Adrenal gland (tissue), 19 donors: ENCODE data around the gene AOC1. TPM values are rescaled to one million over a fixed set of nuclear protein-coding genes. Genes with fewer than 3 reads are reported as not detected.
A peak's percentile ranks its signal among the peaks of the same experiment; 100 is the strongest.

ENCODE experiments used
- DNase-seq, 7 donors: peaks; one replicate each; pipeline ENCODE4 v3.0.0-alpha.2; 2019 to 2020
- H3K27ac ChIP-seq, 5 donors: fragments of 200-600 bp; sonication (generic) in 4 of 5; 1 replicate in 3 of 5; 2 replicates in 2 of 5; pipeline versions ENCODE4 v1.5.1 to v1.8.0; 2016 to 2020; ENCODE audit warnings: mild to moderate bottlenecking in 1 of 5
- H3K27me3 ChIP-seq: fragments of 200-600 bp; 2 replicates; pipeline ENCODE4 v1.8.0; 2021
- H3K36me3 ChIP-seq, 2 donors: fragments of 200-600 bp; replicated peaks in 1 of 2; 1 replicate in 1 of 2; 2 replicates in 1 of 2; pipeline versions ENCODE4 v1.5.1 to v1.8.0; 2018 to 2022
- H3K4me1 ChIP-seq, 2 donors: fragments of 200-600 bp; replicated peaks in 1 of 2; 1 replicate in 1 of 2; 2 replicates in 1 of 2; pipeline versions ENCODE4 v1.5.1 to v1.8.0; 2018 to 2021
- H3K4me3 ChIP-seq, 4 donors: fragments of 200-600 bp; sonication (generic) in 3 of 4; one replicate each; pipeline ENCODE4 v1.5.1; 2016 to 2018
- H3K9me3 ChIP-seq, 3 donors: fragments of 200-600 bp; sonication (generic) in 1 of 3; replicated peaks in 1 of 3; 1 replicate in 2 of 3; 2 replicates in 1 of 3; pipeline versions ENCODE4 v1.5.1 to v1.8.0; 2016 to 2021
- POLR2A ChIP-seq, 2 donors: fragments of 450-650 bp; IDR thresholded peaks; one replicate each; pipeline ENCODE4 v1.6.1; 2017; ENCODE audit warnings: antibody characterized with exemption in 2 of 2, mild to moderate bottlenecking in 2 of 2, moderate library complexity in 1 of 2
- WGBS, 4 donors: extraction: QIAGEN DNeasy Blood & Tissue Kit in 2 of 4; methylation state at CpG; one replicate each; pipeline versions ENCODE4 v1.1.5 to v1.1.7; 2013 to 2017; 5-methylcytosine and 5-hydroxymethylcytosine counted together
- intact Hi-C, 2 donors: fragments of 100-400 bp; cut with DNase I; formaldehyde crosslinking; loops; one replicate each; pipeline versions ENCODE4 v1.14.1 to v1.15.0; 2022 to 2023
- long read RNA-seq, 10 donors: library from polyadenylated mRNA in 3 of 10; unstranded in 2 of 10; stranded (forward) in 1 of 10; transcript quantifications; one replicate each; pipeline ENCODE4 v2.0.0 and lab custom pipeline, GENCODE V29; 2021 to 2026
- polyA plus RNA-seq, 3 donors: library from polyadenylated mRNA; stranded (reverse); fragments of 200-250 nt in 2 of 3; fragments of 350-450 nt in 1 of 3; fragmentation: Illumina TruSeq in 1 of 3; extraction: RNeasy Lipid Tissue Mini Kit (QIAGEN cat#74804) in 1 of 3; gene quantifications; one replicate each; pipeline ENCODE4 v1.2.3, GENCODE V29; 2013 to 2014
- total RNA-seq, 9 donors: library from RNA; depleted of rRNA in 4 of 9; stranded (reverse); fragments of >200 nt in 4 of 9; fragments of 120-200 nt in 1 of 9; fragmentation: NEBNext Ultra II Directional in 1 of 9; extraction: Animal tissue kit (Norgen Biotek cat#: 25700) in 1 of 9; gene quantifications; one replicate each; pipeline versions ENCODE4 v1.1.0 to v1.2.4, GENCODE V29; 2013 to 2023
- TF ChIP-seq, protein P1 (sequence below), 6 experiments: fragments of 450-650 bp in 4 of 6; fragments of 200-600 bp in 2 of 6; sonication (generic) in 1 of 6; IDR thresholded peaks; 1 replicate in 5 of 6; 2 replicates in 1 of 6; pipeline versions ENCODE4 v1.5.1 to v1.8.0; 2016 to 2021; ENCODE audit warnings: antibody characterized with exemption in 6 of 6, mild to moderate bottlenecking in 2 of 6, moderate library complexity in 1 of 6
- donor health status: healthy with polysubstance abuse.
- donor health status: Bipolar disorder and iron deficiency.
- donor health status: DM: yes; HTN: yes; CAD: no.
- donor health status: DM: no; HTN: no; CAD: no.
- donor health status: DM: no; HTN: no; CAD: no.
- donor health status: DM: yes; HTN: yes; CAD: no.

Gene AOC1, protein sequence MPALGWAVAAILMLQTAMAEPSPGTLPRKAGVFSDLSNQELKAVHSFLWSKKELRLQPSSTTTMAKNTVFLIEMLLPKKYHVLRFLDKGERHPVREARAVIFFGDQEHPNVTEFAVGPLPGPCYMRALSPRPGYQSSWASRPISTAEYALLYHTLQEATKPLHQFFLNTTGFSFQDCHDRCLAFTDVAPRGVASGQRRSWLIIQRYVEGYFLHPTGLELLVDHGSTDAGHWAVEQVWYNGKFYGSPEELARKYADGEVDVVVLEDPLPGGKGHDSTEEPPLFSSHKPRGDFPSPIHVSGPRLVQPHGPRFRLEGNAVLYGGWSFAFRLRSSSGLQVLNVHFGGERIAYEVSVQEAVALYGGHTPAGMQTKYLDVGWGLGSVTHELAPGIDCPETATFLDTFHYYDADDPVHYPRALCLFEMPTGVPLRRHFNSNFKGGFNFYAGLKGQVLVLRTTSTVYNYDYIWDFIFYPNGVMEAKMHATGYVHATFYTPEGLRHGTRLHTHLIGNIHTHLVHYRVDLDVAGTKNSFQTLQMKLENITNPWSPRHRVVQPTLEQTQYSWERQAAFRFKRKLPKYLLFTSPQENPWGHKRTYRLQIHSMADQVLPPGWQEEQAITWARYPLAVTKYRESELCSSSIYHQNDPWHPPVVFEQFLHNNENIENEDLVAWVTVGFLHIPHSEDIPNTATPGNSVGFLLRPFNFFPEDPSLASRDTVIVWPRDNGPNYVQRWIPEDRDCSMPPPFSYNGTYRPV
- total RNA-seq, result under 1 TPM in 3 of 9 donors, not detected in 6; 0.11 to 0.29 (median 0.15) TPM
- under 1 TPM in 2 of 3 donors, not detected in 1; 0.10 to 0.32 TPM for polyA plus RNA-seq
- long read RNA-seq, donor 1, result 0 reads
- long read RNA-seq, donor 2, result 0 reads
- long read RNA-seq, donor 3, result 0 reads
- long read RNA-seq, donor 4, result 0 reads
- long read RNA-seq, donor 5, result 0 reads
- long read RNA-seq, donor 6, result 0 reads
- long read RNA-seq, donor 7, result 0 reads
- long read RNA-seq, donor 8, result 0 reads
- long read RNA-seq, donor 9, result 0 reads
- long read RNA-seq, donor 10, result 0 reads

DNA sequence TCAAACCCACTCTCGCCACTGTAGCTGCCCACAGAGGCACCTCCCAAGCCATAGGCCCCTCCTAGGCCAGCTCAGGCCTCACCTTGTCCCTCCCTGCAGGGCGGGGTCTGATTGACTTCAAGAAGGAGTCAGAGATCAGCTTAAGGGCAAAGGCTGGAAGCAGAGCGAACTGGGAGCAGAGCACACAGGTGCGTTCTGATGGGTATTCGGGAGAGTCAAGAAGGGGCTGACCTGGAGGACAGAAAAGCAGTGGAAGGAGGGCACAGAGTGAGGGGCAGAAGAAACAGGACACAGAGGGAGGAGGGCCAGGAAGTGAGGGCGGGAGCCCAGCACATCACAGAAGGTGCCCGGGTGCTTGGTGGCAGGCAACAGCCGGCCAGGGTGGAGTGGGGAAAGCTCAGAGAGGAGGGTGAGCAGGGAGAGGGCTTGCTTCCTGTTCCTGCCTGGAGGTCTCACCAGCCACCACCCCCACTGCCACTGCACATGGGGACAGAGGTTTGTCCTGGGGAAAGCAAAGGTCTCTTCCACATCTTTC, at the start of gene AOC1:
Gene AOC1, plus strand, starts transcription at position 147 of the 535 bp plus-strand sequence. CDS start 3,954 bp downstream, outside the sequence.
- Histone ChIP-seq H3K27ac (no peak within 1 kb of the TSS), H3K4me1 (peaks cover 0 to 7% of the 10 kb centered on the region in 2 donors), H3K9me3 (no peaks in the 10 kb centered on the region), H3K4me3 (no peak within 1 kb of the TSS), H3K36me3 (no peaks in the 10 kb centered on the region), H3K27me3 (no peaks in the 10 kb centered on the region)
- WGBS, 4 donors, result 68 to 80% (median 74%) methylated on average over 8 of the region's 8 CpGs
- intact Hi-C loops, result no loop called here
- TF ChIP-seq, protein P1, sequence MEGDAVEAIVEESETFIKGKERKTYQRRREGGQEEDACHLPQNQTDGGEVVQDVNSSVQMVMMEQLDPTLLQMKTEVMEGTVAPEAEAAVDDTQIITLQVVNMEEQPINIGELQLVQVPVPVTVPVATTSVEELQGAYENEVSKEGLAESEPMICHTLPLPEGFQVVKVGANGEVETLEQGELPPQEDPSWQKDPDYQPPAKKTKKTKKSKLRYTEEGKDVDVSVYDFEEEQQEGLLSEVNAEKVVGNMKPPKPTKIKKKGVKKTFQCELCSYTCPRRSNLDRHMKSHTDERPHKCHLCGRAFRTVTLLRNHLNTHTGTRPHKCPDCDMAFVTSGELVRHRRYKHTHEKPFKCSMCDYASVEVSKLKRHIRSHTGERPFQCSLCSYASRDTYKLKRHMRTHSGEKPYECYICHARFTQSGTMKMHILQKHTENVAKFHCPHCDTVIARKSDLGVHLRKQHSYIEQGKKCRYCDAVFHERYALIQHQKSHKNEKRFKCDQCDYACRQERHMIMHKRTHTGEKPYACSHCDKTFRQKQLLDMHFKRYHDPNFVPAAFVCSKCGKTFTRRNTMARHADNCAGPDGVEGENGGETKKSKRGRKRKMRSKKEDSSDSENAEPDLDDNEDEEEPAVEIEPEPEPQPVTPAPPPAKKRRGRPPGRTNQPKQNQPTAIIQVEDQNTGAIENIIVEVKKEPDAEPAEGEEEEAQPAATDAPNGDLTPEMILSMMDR (IDR thresholded peaks at IDR 0.05), result no peak
- no peak for TF ChIP-seq POLR2A (IDR thresholded peaks at IDR 0.05)
- peak in 2 of 7 donors; percentile 8 to 31 for DNase-seq

DNA sequence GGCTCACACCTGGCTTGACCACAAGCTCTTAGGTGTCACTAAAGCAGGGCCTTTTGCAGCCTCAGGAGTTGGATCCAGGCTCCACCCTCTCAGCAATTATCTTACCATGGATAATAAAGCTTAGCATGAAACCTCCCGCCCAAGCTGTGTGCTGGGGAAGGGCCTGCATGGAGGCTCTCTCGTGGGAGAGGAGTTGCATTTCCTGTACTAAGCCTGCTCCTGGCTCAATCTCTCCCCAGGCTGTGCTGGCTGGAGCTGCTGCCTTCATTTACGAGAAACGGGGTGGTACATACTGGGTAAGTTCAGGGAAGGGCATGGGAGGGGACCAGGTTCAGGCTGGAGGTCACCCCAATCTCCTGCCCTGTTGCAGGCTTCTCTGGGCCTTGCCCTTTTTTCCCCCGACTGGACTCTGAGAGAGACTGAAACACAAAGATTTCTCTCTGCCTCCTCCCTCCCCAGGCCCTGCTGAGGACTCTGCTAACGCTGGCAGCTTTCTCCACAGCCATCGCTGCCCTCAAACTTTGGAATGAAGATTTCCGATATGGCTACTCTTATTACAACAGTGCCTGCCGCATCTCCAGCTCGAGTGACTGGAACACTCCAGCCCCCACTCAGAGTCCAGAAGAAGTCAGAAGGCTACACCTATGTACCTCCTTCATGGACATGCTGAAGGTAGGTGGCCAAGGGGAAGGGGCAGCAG, 49.0 kb upstream of the AOC1 start:
- H3K36me3 ChIP-seq, result no peaks in the 10 kb centered on the region
- WGBS, 4 donors, result 76 to 85% (median 82%) methylated on average over 7 to 10 of the region's 10 CpGs
- H3K9me3 ChIP-seq, result no peaks in the 10 kb centered on the region
- no peak for DNase-seq
- no peak overlapping the region for H3K4me3 ChIP-seq
- TF ChIP-seq, protein P1 (IDR thresholded peaks at IDR 0.05), result no peak
- no peak for TF ChIP-seq POLR2A (IDR thresholded peaks at IDR 0.05)
- peaks cover 9% of the 10 kb centered on the region for H3K27me3 ChIP-seq
- intact Hi-C loops, result no loop called here
- H3K4me1 ChIP-seq, result peaks cover 0 to 3% of the 10 kb centered on the region in 2 donors
- H3K27ac ChIP-seq, result no peak overlapping the region

DNA sequence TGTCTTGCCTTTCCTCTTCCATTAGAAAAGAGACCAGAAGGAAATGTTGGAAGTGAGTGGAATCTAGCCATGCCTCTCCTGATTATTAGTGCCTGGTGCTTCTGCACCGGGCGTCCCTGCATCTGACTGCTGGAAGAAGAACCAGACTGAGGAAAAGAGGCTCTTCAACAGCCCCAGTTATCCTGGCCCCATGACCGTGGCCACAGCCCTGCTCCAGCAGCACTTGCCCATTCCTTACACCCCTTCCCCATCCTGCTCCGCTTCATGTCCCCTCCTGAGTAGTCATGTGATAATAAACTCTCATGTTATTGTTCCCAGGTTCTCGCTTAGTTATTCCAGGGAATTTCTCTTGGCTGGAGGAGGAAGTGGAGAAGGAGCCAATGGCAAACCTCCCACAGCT, 47.5 kb upstream of the AOC1 start:
- peaks cover 9% of the 10 kb centered on the region for H3K27me3 ChIP-seq
- no peaks in the 10 kb centered on the region for H3K9me3 ChIP-seq
- intact Hi-C loops, result no loop called here
- DNase-seq, result no peak
- WGBS, 4 donors, result 86 to 94% (median 90%) methylated on average over 5 of the region's 5 CpGs
- H3K36me3 ChIP-seq, result no peaks in the 10 kb centered on the region
- TF ChIP-seq POLR2A (IDR thresholded peaks at IDR 0.05), result no peak
- TF ChIP-seq, protein P1 (IDR thresholded peaks at IDR 0.05), result no peak
- no peak overlapping the region for H3K27ac ChIP-seq
- H3K4me3 ChIP-seq, result no peak overlapping the region
- peaks cover 0 to 3% of the 10 kb centered on the region in 2 donors for H3K4me1 ChIP-seq
